ENCODE data around the gene RORC. TPM values are rescaled to one million over a fixed set of nuclear protein-coding genes. Genes with fewer than 3 reads are reported as not detected.

RORC gene
- total and polyA plus RNA-seq, 2 donors from 2014 or later, result 19.1 to 34.5 TPM

DNA sequence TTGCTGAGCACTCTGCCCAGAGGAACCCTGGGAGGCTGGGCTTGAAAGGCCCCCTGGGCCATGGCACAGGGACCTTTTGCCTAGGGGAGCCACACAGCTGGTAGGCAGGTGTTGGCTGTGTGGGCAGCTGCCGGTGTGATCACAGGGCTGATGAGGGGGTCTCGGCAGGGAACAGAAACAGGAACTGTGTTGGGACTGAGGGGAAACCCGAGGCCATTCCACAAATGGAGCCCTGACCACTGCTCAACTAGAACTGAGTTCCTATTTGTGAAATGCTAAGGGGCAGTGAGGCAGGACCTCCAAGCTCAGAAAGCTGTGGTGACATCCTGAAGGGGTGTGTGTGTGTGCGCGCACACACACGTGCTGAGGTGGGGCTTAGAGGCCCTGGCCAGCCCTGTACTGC lies 28.3 kb upstream of the RORC start:
- Histone ChIP-seq H3K9ac (ENCODE audit: low read length in 3 of 3) (no peak overlapping the region), H3K9me3 (ENCODE audit: control insufficient read depth in 2 of 3, insufficient read depth in 1 of 3, low read length in 3 of 3) (no peaks in the 10 kb centered on the region), H3K36me3 (ENCODE audit: control insufficient read depth in 2 of 3, insufficient read depth in 3 of 3, low read length in 3 of 3) (no peaks in the 10 kb centered on the region), H3K4me1 (ENCODE audit: control insufficient read depth in 2 of 3, insufficient read depth in 2 of 3, low read depth in 1 of 3, low read length in 3 of 3) (no peaks in the 10 kb centered on the region), H3K27me3 (ENCODE audit: control insufficient read depth, insufficient read depth, low read length) (no peaks in the 10 kb centered on the region), H3K4me3 (ENCODE audit: low read length in 3 of 3) (no peak overlapping the region), H3K27ac (ENCODE audit: low read depth in 2 of 2, low read length in 2 of 2) (no peak overlapping the region)
- no peak for TF ChIP-seq CTCF (IDR thresholded peaks at IDR 0.05; ENCODE audit: borderline replicate concordance, extremely low read depth, insufficient read depth)
- FAIRE-seq (no peak), DNase-seq (peak in 1 of 5 donors; percentile 14)
- intact Hi-C loops (cut with DNase I), result no loop called here

GRCh38 chr1:151858886-151859665 lies 27.5 kb upstream of the RORC start:
- H3K27me3 ChIP-seq (ENCODE audit: control insufficient read depth, insufficient read depth, low read length), result no peaks in the 10 kb centered on the region
- H3K4me1 ChIP-seq (ENCODE audit: control insufficient read depth in 2 of 3, insufficient read depth in 2 of 3, low read depth in 1 of 3, low read length in 3 of 3), result no peaks in the 10 kb centered on the region
- intact Hi-C loops (cut with DNase I), result no loop called here
- FAIRE-seq (no peak), DNase-seq (peak in 1 of 5 donors; percentile 24)
- no peaks in the 10 kb centered on the region for H3K9me3 ChIP-seq (ENCODE audit: control insufficient read depth in 2 of 3, insufficient read depth in 1 of 3, low read length in 3 of 3)
- no peak overlapping the region for H3K27ac ChIP-seq (ENCODE audit: low read depth in 2 of 2, low read length in 2 of 2)
- TF ChIP-seq CTCF (IDR thresholded peaks at IDR 0.05; ENCODE audit: borderline replicate concordance, extremely low read depth, insufficient read depth), result no peak
- H3K4me3 ChIP-seq (ENCODE audit: low read length in 3 of 3), result no peak overlapping the region
- no peaks in the 10 kb centered on the region for H3K36me3 ChIP-seq (ENCODE audit: control insufficient read depth in 2 of 3, insufficient read depth in 3 of 3, low read length in 3 of 3)
- H3K9ac ChIP-seq (ENCODE audit: low read length in 3 of 3), result no peak overlapping the region

- H3K36me3 ChIP-seq (ENCODE audit: control insufficient read depth in 2 of 3, insufficient read depth in 3 of 3, low read length in 3 of 3), result no peaks in the 10 kb centered on the region
- TF ChIP-seq CTCF (IDR thresholded peaks at IDR 0.05; ENCODE audit: borderline replicate concordance, extremely low read depth, insufficient read depth), result no peak
- DNase-seq (peak in 1 of 5 donors; percentile 7), FAIRE-seq (no peak)
- H3K27me3 ChIP-seq (ENCODE audit: control insufficient read depth, insufficient read depth, low read length), result no peaks in the 10 kb centered on the region
- H3K9me3 ChIP-seq (ENCODE audit: control insufficient read depth in 2 of 3, insufficient read depth in 1 of 3, low read length in 3 of 3), result no peaks in the 10 kb centered on the region
- H3K4me3 ChIP-seq (ENCODE audit: low read length in 3 of 3), result no peak overlapping the region
- H3K27ac ChIP-seq (ENCODE audit: low read depth in 2 of 2, low read length in 2 of 2), result no peak overlapping the region
- intact Hi-C loops (cut with DNase I), result no loop called here
- H3K9ac ChIP-seq (ENCODE audit: low read length in 3 of 3), result no peak overlapping the region
- H3K4me1 ChIP-seq (ENCODE audit: control insufficient read depth in 2 of 3, insufficient read depth in 2 of 3, low read depth in 1 of 3, low read length in 3 of 3), result no peaks in the 10 kb centered on the region
Observed at GRCh38 chr1:151858030-151858746, 26.6 kb upstream of the RORC start.
